IMR-90 (cell line): Measurements from ENCODE around the gene FNDC3A. TPM values are rescaled to one million over a fixed set of nuclear protein-coding genes. Genes with fewer than 3 reads are reported as not detected.

Experiments
- ATAC-seq: fragments of 200-7000 bp; cut with Tn5 transposase; 2 replicates; pipeline ENCODE4 v1.9.1; 2020; ENCODE audit warnings: low read depth, mild to moderate bottlenecking, moderate library complexity
- BruUV-seq: library from RNA; stranded (reverse); fragments of 400-500 nt; replicated peaks from 2 replicates; lab custom pipeline; 2021; lab: Mats Ljungman, UMichigan
- CTCF ChIA-PET: fragments of 300-600 bp; formaldehyde crosslinking; extraction: SDS; loops from one replicate; lab custom pipeline; 2021; ENCODE audit warnings: antibody characterized with exemption; lab: Yijun Ruan, JAX
- POLR2A ChIA-PET: fragments of 300-600 bp; sonication (Branson Sonifier 250); formaldehyde crosslinking; loops from one replicate; lab custom pipeline; 2022; ENCODE audit warnings: antibody characterized with exemption; ENCODE audit not compliant: unreplicated experiment; lab: Charles Lee
- DNase-seq: peaks from one replicate; pipeline ENCODE4 v3.0.0; 2013
- H2AFZ ChIP-seq: replicated peaks from 2 replicates; pipeline ENCODE3; 2013; ENCODE audit warnings: low read length, mild to moderate bottlenecking; ENCODE audit not compliant: poor library complexity
- H2AK5ac ChIP-seq: 2 replicates; pipeline ENCODE4 v1.6.1; 2013; ENCODE audit warnings: low read depth, low read length, inconsistent platforms
- H2AK9ac ChIP-seq: replicated peaks from 2 replicates; pipeline ENCODE3; 2013; ENCODE audit warnings: mild to moderate bottlenecking, low read depth, low read length, moderate library complexity; ENCODE audit not compliant: poor library complexity
- H2BK120ac ChIP-seq: 2 replicates; pipeline ENCODE4 v1.6.1; 2013; ENCODE audit warnings: low read depth, low read length, inconsistent platforms
- H2BK15ac ChIP-seq: 3 replicates; pipeline ENCODE4 v1.6.1; 2013; ENCODE audit warnings: low read depth, low read length, inconsistent platforms
- H2BK20ac ChIP-seq: 2 replicates; pipeline ENCODE4 v1.6.1; 2013; ENCODE audit warnings: low read depth, mild to moderate bottlenecking, inconsistent platforms, low read length, moderate library complexity
- H2BK5ac ChIP-seq: 2 replicates; pipeline ENCODE4 v1.6.1; 2013; ENCODE audit warnings: mild to moderate bottlenecking, low read depth, low read length, inconsistent platforms; ENCODE audit not compliant: poor library complexity, severe bottlenecking
- H3K14ac ChIP-seq: replicated peaks from 2 replicates; pipeline ENCODE4 v1.6.1; 2013; ENCODE audit warnings: low read depth, low read length, inconsistent platforms
- H3K18ac ChIP-seq: 2 replicates; pipeline ENCODE4 v1.6.1; 2013; ENCODE audit warnings: low read depth, low read length, control low read depth
- H3K23ac ChIP-seq: 2 replicates; pipeline ENCODE4 v1.6.1; 2013; ENCODE audit warnings: low read depth, low read length, inconsistent platforms
- H3K27ac ChIP-seq: 2 replicates; pipeline ENCODE4 v1.5.1; 2013; ENCODE audit warnings: mild to moderate bottlenecking, control low read depth, low read length; ENCODE audit not compliant: insufficient read depth
- H3K27me3 ChIP-seq: 2 replicates; pipeline ENCODE4 v1.6.1; 2013; ENCODE audit warnings: low read length; ENCODE audit not compliant: control insufficient read depth, insufficient read depth
- H3K36me3 ChIP-seq: 2 replicates; pipeline ENCODE4 v1.6.1; 2013; ENCODE audit warnings: low read length, mixed read lengths; ENCODE audit not compliant: control insufficient read depth, insufficient read depth
- H3K4ac ChIP-seq: 2 replicates; pipeline ENCODE4 v1.6.1; 2013; ENCODE audit warnings: low read depth, low read length, inconsistent platforms
- H3K4me1 ChIP-seq: 2 replicates; pipeline ENCODE4 v1.6.1; 2013; ENCODE audit warnings: low read length, mixed read lengths; ENCODE audit not compliant: control insufficient read depth, insufficient read depth
- H3K4me2 ChIP-seq: 2 replicates; pipeline ENCODE4 v1.6.1; 2013; ENCODE audit warnings: low read depth, mild to moderate bottlenecking, control low read depth, low read length, moderate library complexity
- H3K4me3 ChIP-seq: 2 replicates; pipeline ENCODE4 v1.5.1; 2013; ENCODE audit warnings: low read depth, mild to moderate bottlenecking, control low read depth, low read length, moderate library complexity; ENCODE audit not compliant: insufficient read depth
- H3K56ac ChIP-seq: 2 replicates; pipeline ENCODE4 v1.6.1; 2013; ENCODE audit warnings: low read length, inconsistent platforms; ENCODE audit not compliant: insufficient read depth; ENCODE audit errors: extremely low read depth
- H3K79me1 ChIP-seq, 2 experiments: 2 replicates each; pipeline ENCODE4 v1.6.1; 2013; ENCODE audit warnings: low read length in 2 of 2, inconsistent platforms in 1 of 2, low read depth in 1 of 2
- H3K9ac ChIP-seq: 2 replicates; pipeline ENCODE4 v1.6.1; 2013; ENCODE audit warnings: low read depth, low read length, control low read depth
- H3K9me1 ChIP-seq: 2 replicates; pipeline ENCODE4 v1.6.1; 2013; ENCODE audit warnings: low read length, inconsistent platforms; ENCODE audit not compliant: insufficient read depth
- H3K9me3 ChIP-seq: 2 replicates; pipeline ENCODE4 v1.6.1; 2013; ENCODE audit warnings: low read length; ENCODE audit not compliant: control insufficient read depth, insufficient read depth
- H4K20me1 ChIP-seq: 2 replicates; pipeline ENCODE4 v1.6.1; 2013; ENCODE audit warnings: low read length, inconsistent platforms; ENCODE audit not compliant: insufficient read depth
- H4K5ac ChIP-seq: 2 replicates; pipeline ENCODE4 v1.6.1; 2013; ENCODE audit warnings: mild to moderate bottlenecking, low read depth, low read length, control low read depth
- H4K8ac ChIP-seq, 2 experiments: 2 replicates each; pipeline ENCODE4 v1.6.1; 2013; ENCODE audit warnings: low read depth in 2 of 2, low read length in 2 of 2, control low read depth in 1 of 2, inconsistent platforms in 1 of 2
- H4K91ac ChIP-seq: 2 replicates; pipeline ENCODE4 v1.6.1; 2013; ENCODE audit warnings: low read depth, low read length, inconsistent platforms; ENCODE audit not compliant: insufficient read depth
- CHD1 ChIP-seq: IDR thresholded peaks from 2 replicates; pipeline ENCODE4 v1.6.1; 2012; ENCODE audit warnings: low read depth, low read length, improper control_type of control experiment
- CTCF ChIP-seq: conservative IDR thresholded peaks from 2 replicates; pipeline ENCODE4 v1.5.1; 2012; ENCODE audit warnings: mild to moderate bottlenecking, low read depth, low read length, improper control_type of control experiment
- ELK1 ChIP-seq: fragments of 150-350 bp; IDR thresholded peaks from 2 replicates; pipeline ENCODE4 v1.6.1; 2016; ENCODE audit warnings: low read depth, mild to moderate bottlenecking, low read length, moderate library complexity, borderline replicate concordance
- MAFK ChIP-seq: IDR thresholded peaks from 2 replicates; pipeline ENCODE4 v1.6.1; 2012; ENCODE audit warnings: low read depth, low read length, improper control_type of control experiment
- MAZ ChIP-seq: IDR thresholded peaks from 2 replicates; pipeline ENCODE4 v1.6.1; 2012; ENCODE audit warnings: low read depth, mild to moderate bottlenecking, low read length, improper control_type of control experiment, moderate library complexity, borderline replicate concordance
- POLR2A ChIP-seq: IDR thresholded peaks from 2 replicates; pipeline ENCODE4 v1.6.1; 2012; ENCODE audit warnings: mild to moderate bottlenecking, low read depth, low read length
- RAD21 ChIP-seq: IDR thresholded peaks from 2 replicates; pipeline ENCODE4 v1.6.1; 2012; ENCODE audit warnings: low read length, improper control_type of control experiment
- RCOR1 ChIP-seq: IDR thresholded peaks from 2 replicates; pipeline ENCODE4 v1.6.1; 2012; ENCODE audit warnings: mild to moderate bottlenecking, low read length, improper control_type of control experiment; ENCODE audit not compliant: insufficient replicate concordance
- RFX5 ChIP-seq: IDR thresholded peaks from 2 replicates; pipeline ENCODE4 v1.8.0; 2012; ENCODE audit warnings: low read depth, mild to moderate bottlenecking, low read length, moderate library complexity
- SMC3 ChIP-seq: fragments of 150-350 bp; IDR thresholded peaks from 2 replicates; pipeline ENCODE4 v1.6.1; 2016; ENCODE audit warnings: low read depth, mild to moderate bottlenecking, antibody characterized with exemption, low read length, moderate library complexity
- USF2 ChIP-seq: fragments of 150-350 bp; IDR thresholded peaks from 2 replicates; pipeline ENCODE4 v1.6.1; 2017; ENCODE audit warnings: mild to moderate bottlenecking, antibody characterized with exemption, low read length, low read depth
- WGBS, 2 experiments: methylation state at CpG; one replicate each; pipeline versions ENCODE4 v1.1.5 to v1.1.7; 2013; ENCODE audit warnings: missing lambda C conversion rate in 2 of 2; ENCODE audit not compliant: insufficient read length in 1 of 2; ENCODE audit errors: extremely low coverage in 2 of 2; 5-methylcytosine and 5-hydroxymethylcytosine counted together
- dilution Hi-C: fragments of 300-500 bp; cut with HindIII; formaldehyde crosslinking; loops from one replicate; pipeline ENCODE4 v1.14.3; 2018; ENCODE audit warnings: low sequenced_read_pairs; ENCODE audit not compliant: unreplicated experiment
- in situ Hi-C: fragments of 300-500 bp; cut with MboI; formaldehyde crosslinking; loops from 3 replicates; pipeline ENCODE4 v1.14.3; 2019; ENCODE audit warnings: low sequenced_read_pairs, inconsistent platforms, mixed read lengths
- intact Hi-C: fragments of 100-400 bp; cut with micrococcal nuclease; formaldehyde crosslinking; loops from 2 replicates; pipeline ENCODE4 v1.10.0; 2022
- polyA plus RNA-seq, 3 experiments: library from polyadenylated mRNA; depleted of rRNA; stranded (reverse); fragments of >200 nt; gene quantifications; 2 replicates each; pipeline ENCODE4 v1.2.3, GENCODE V29; 2012; ENCODE audit warnings: low replicate concordance in 1 of 3
- total RNA-seq: library from RNA; depleted of rRNA; stranded (reverse); fragments of >200 nt; gene quantifications from 2 replicates; pipeline ENCODE4 v1.2.3, GENCODE V29; 2012

The FNDC3A gene
- total and polyA plus RNA-seq, 2 of the 4 experiments (the other 2 are of a cell fraction), result 29.2 to 60.4 TPM

- Histone ChIP-seq H3K14ac (no peak overlapping the region), H3K9ac (no peak overlapping the region), H2AFZ (no peak overlapping the region), H3K79me1 (peaks cover 5 to 14% of the 10 kb centered on the region in 2 experiments; a peak in 3 of 4 replicates), H2AK9ac (no peak overlapping the region), H2BK15ac (no peak overlapping the region), H4K5ac (no peak overlapping the region), H3K56ac (no peak overlapping the region), H3K9me3 (no peaks in the 10 kb centered on the region), H3K4me3 (no peak overlapping the region), H3K36me3 (peaks cover 26% of the 10 kb centered on the region), H2BK120ac (no peak overlapping the region), H2BK5ac (peak overlapping the region; percentile 39), H3K18ac (no peak overlapping the region), H3K23ac (no peak overlapping the region), H2AK5ac (no peak overlapping the region), H3K27ac (no peak overlapping the region), H4K91ac (no peak overlapping the region), H3K4me2 (no peak overlapping the region), H3K4me1 (no peaks in the 10 kb centered on the region), H2BK20ac (no peak overlapping the region), H4K20me1 (no peaks in the 10 kb centered on the region), H4K8ac (no peak overlapping the region), H3K27me3 (no peaks in the 10 kb centered on the region), H3K9me1 (no peaks in the 10 kb centered on the region), H3K4ac (no peak overlapping the region)
- dilution Hi-C loops (no loop called here), intact Hi-C loops (no loop called here), in situ Hi-C loops (no loop called here)
- peak; percentile 17 for DNase-seq
- TF ChIP-seq CTCF, result no peak
- TF ChIP-seq MAZ, result no peak
- TF ChIP-seq RAD21, result no peak
- TF ChIP-seq RCOR1, result no peak
- TF ChIP-seq ELK1, result no peak
- no peak for TF ChIP-seq POLR2A
- no peak for TF ChIP-seq MAFK
- TF ChIP-seq CHD1, result no peak
- no peak for TF ChIP-seq USF2
- TF ChIP-seq SMC3, result no peak
- TF ChIP-seq RFX5, result no peak
- CTCF ChIA-PET, result no interaction called here
- WGBS, 2 experiments, result 71% methylated on average over 1 of the region's 1 CpG; no CpG with 5 or more reads in 1 of the 2 experiments
- POLR2A ChIA-PET, result no interaction called here
- no peak for ATAC-seq
- no TSS peak for BruUV-seq
Measured at GRCh38 chr13:49183672-49184325, 208.1 kb downstream of the FNDC3A start.
